ENCODE measurements around the gene DLX3. TPM values are rescaled to one million over a fixed set of nuclear protein-coding genes. Genes with fewer than 3 reads are reported as not detected.
A peak's percentile ranks its signal among the peaks of the same experiment; 100 is the strongest.

Gene DLX3
- total RNA-seq, 2 donors from 2014 or later: 0.12 TPM; not detected in 1

- DNase-seq (ENCODE audit: low spot score): no peak
- H3K27me3 ChIP-seq: peaks cover 48 to 82% of the 10 kb centered on the region in 2 donors
- no peak within 1 kb of the TSS for H3K27ac ChIP-seq
- peak within 1 kb of the TSS; percentile 20 to 44 for H3K4me3 ChIP-seq
- TF ChIP-seq CTCF (IDR thresholded peaks at IDR 0.05): no peak
- H3K36me3 ChIP-seq: no peaks in the 10 kb centered on the region
- peaks cover 0 to 48% of the 10 kb centered on the region in 2 donors for H3K4me1 ChIP-seq
- no peaks in the 10 kb centered on the region for H3K9me3 ChIP-seq
Observed at GRCh38 chr17:49969134-49969759, 25.8 kb downstream of the DLX3 start, which contains the start of gene DLX4. TSS of gene DLX4 (plus strand) at chr17:49969190. CDS start at chr17:49969469, 279 bp downstream.

DNA sequence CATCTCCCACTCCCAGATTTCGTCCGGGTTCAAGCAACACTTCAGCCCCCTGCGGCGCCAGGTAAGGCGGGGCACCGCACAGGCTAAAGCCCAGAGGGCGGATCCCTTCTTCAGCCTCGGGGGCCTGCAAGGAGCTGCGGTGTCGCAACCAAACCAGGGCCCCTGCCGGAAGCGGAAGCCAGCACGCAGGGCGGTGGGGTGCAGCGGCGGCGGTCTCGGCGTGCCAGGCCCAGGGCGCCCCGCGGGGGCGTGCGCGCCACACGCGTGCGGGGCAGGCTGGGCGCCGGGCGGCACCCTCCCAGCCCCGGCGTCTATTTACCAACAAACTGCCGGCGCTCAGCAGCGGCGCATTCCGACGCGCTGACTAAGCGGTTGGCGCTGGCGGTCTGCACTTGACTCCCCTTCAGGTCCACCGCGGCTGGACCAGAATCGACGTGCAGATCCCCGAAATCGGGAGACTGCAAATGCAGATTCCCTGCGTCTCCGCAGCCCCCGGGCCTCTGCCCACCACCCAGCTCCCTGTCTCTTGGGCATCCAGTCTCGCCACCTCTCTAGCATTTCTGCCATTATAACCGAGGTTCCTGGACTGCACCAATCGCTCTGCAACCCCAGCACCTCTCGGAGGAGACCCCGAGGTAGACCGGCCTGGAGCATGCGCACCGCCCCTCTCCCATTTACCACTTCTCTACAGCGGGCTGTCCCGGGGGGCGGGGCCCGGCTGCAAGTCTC, 26.5 kb downstream of the DLX3 start:
- Histone ChIP-seq H3K27ac (no peak overlapping the region), H3K27me3 (peaks cover 54 to 82% of the 10 kb centered on the region in 2 donors), H3K4me1 (peaks cover 0 to 55% of the 10 kb centered on the region in 2 donors), H3K4me3 (peak overlapping the region; percentile 20 to 44), H3K36me3 (no peaks in the 10 kb centered on the region), H3K9me3 (no peaks in the 10 kb centered on the region)
- peak; percentile 61 for DNase-seq (ENCODE audit: low spot score)
- TF ChIP-seq CTCF (IDR thresholded peaks at IDR 0.05): no peak

DNA sequence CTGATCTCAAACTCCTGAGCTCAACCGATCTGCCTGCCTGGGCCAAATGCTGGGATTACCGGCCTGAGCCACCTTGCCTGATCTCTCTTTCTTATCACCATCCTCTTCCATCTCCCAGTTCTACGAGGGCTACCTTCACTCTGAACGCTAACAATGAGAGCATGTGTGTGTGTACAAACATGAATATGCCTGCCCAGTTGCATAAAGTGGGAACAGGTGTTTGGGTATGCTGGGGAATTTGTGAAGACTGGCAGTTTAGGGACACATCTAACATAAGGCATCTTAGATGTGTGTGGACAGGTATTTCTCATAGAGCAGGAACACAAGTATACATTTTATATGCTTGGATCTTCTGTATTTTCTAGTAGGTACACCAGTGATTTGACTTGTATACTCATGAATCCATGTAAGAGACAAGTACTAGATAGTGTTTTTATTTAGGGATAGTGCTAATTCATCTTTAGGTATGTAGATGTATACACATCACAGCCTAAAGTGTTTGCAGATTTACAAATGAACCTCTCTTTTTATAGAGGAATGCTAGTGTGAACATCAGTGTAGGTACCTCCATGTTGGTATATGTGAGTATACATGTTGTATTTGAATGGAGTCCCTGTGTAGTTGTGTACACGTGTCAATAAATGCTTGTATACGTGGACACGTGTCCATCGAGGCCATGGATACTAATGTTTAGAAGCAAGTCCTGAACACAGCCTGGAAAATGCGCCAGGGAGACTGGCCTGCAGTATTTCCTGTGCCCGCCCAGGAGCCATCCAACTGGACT, 27.2 kb downstream of the DLX3 start:
- Histone ChIP-seq H3K27ac (no peak overlapping the region), H3K9me3 (no peaks in the 10 kb centered on the region), H3K36me3 (no peaks in the 10 kb centered on the region), H3K4me1 (peaks cover 0 to 56% of the 10 kb centered on the region in 2 donors), H3K27me3 (peaks cover 56 to 80% of the 10 kb centered on the region in 2 donors), H3K4me3 (peak overlapping the region; percentile 2 to 44)
- no peak for TF ChIP-seq CTCF (IDR thresholded peaks at IDR 0.05)
- DNase-seq (ENCODE audit: low spot score): no peak

- TF ChIP-seq CTCF (IDR thresholded peaks at IDR 0.05): no peak
- Histone ChIP-seq H3K9me3 (no peaks in the 10 kb centered on the region), H3K27ac (no peak overlapping the region), H3K4me1 (peaks cover 0 to 50% of the 10 kb centered on the region in 2 donors), H3K4me3 (no peak overlapping the region), H3K27me3 (peaks cover 56 to 80% of the 10 kb centered on the region in 2 donors), H3K36me3 (no peaks in the 10 kb centered on the region)
- no peak for DNase-seq (ENCODE audit: low spot score)
Observed at GRCh38 chr17:49967205-49967604, 27.8 kb downstream of the DLX3 start.

DNA sequence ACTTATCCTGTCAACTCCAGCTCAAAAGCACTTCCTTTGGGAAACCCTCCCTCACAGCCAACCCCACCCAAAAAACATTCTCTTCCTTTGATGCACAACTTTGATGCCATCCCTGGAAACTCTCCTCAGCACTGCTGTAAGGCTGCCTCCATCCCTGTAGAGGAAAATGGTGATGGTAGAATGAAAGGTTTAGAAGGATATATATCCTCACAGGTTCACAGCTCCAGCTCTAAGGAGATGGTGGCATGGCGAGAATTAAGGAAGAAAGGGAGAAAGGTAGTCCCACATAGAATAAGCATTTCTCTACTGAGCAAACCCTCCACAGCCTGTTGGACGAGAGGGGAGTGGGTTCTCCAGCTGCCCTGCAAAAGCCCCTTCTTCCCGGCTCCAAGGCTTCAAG, 28.3 kb downstream of the DLX3 start:
- peaks cover 0 to 46% of the 10 kb centered on the region in 2 donors for H3K4me1 ChIP-seq
- H3K27ac ChIP-seq: no peak overlapping the region
- peaks cover 56 to 76% of the 10 kb centered on the region in 2 donors for H3K27me3 ChIP-seq
- H3K36me3 ChIP-seq: no peaks in the 10 kb centered on the region
- no peaks in the 10 kb centered on the region for H3K9me3 ChIP-seq
- TF ChIP-seq CTCF (IDR thresholded peaks at IDR 0.05): no peak
- H3K4me3 ChIP-seq: no peak overlapping the region
- DNase-seq (ENCODE audit: low spot score): no peak

Data from right atrium auricular region (tissue), 2 donors.